ENCODE measurements around the gene LUC7L3.

Gene LUC7L3

GRCh38 chr17:50764734-50765149 is 45.3 kb downstream of the LUC7L3 start:
- Histone ChIP-seq H3K36me3 (ENCODE audit: insufficient read depth, low read length) (no peaks in the 10 kb centered on the region), H2AFZ (ENCODE audit: low read length) (no peak overlapping the region), H3F3A (ENCODE audit: insufficient read depth, low read length) (no peaks in the 10 kb centered on the region), H3K27ac (ENCODE audit: low read depth, low read length, poor library complexity, severe bottlenecking) (peak overlapping the region; percentile 78), H3K4me2 (ENCODE audit: low read length) (peak overlapping the region; percentile 64; the same call in 1 of the 2 replicates), H3K9ac (ENCODE audit: low read length) (peak overlapping the region; percentile 2; the same call in 1 of the 2 replicates), H3K4me1 (ENCODE audit: insufficient read depth, low read length, severe bottlenecking) (peaks cover 39% of the 10 kb centered on the region), H3K79me2 (ENCODE audit: insufficient read depth, low read length) (no peaks in the 10 kb centered on the region), H3K27me3 (ENCODE audit: insufficient read depth, low read length) (no peaks in the 10 kb centered on the region), H3K9me2 (ENCODE audit: low read depth, low read length) (no peaks in the 10 kb centered on the region), H4K20me1 (ENCODE audit: insufficient read depth, low read length) (no peaks in the 10 kb centered on the region), H3K9me3 (ENCODE audit: low read length) (no peaks in the 10 kb centered on the region), H3K4me3 (ENCODE audit: low read depth, low read length, poor library complexity, severe bottlenecking) (peak overlapping the region; percentile 22)
- TF ChIP-seq, protein P1, sequence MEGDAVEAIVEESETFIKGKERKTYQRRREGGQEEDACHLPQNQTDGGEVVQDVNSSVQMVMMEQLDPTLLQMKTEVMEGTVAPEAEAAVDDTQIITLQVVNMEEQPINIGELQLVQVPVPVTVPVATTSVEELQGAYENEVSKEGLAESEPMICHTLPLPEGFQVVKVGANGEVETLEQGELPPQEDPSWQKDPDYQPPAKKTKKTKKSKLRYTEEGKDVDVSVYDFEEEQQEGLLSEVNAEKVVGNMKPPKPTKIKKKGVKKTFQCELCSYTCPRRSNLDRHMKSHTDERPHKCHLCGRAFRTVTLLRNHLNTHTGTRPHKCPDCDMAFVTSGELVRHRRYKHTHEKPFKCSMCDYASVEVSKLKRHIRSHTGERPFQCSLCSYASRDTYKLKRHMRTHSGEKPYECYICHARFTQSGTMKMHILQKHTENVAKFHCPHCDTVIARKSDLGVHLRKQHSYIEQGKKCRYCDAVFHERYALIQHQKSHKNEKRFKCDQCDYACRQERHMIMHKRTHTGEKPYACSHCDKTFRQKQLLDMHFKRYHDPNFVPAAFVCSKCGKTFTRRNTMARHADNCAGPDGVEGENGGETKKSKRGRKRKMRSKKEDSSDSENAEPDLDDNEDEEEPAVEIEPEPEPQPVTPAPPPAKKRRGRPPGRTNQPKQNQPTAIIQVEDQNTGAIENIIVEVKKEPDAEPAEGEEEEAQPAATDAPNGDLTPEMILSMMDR (IDR thresholded peaks at IDR 0.05; ENCODE audit: low read length) = no peak
- TF ChIP-seq EZH2 (IDR thresholded peaks at IDR 0.05; ENCODE audit: borderline replicate concordance, low read length) = no peak

DNA sequence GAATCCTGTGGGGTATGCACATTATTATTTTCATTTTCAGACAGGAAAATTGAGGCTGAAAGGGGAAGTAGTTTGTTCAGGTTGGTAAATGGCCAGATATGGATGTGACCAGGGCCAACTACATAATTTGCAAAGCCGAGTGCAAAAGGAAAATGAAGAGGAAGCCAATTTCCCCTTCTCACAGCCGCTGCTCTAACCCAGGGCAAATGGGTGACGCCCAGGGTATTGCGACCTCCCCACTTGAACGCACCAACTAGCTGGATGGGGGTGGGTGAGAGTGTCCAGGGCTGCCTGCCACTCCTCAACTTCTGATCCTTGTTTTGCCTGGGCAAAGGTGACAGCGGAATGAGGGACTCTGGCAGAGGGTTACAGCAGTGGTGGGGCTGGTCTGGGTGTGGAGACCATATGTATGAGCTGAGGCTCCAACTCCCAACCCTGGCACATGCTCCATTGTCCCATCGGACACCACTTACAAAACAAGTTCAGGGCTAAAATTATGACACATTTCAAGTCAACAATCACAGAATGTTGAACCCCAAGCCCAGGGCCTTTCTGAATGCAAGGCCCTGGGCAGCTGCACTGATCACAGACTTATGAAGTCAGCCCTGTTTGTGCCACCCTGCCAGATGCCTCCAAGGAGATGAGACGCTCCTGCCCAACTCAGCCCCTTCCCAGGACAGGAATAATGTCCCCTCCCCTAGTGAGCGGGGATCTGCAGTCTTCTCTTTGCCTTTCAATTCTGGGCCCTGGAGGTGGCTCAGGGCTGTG is 46.2 kb downstream of the LUC7L3 start:
- Histone ChIP-seq H3K27ac (ENCODE audit: low read depth, low read length, poor library complexity, severe bottlenecking) (peak overlapping the region; percentile 78), H3K4me1 (ENCODE audit: insufficient read depth, low read length, severe bottlenecking) (peaks cover 39% of the 10 kb centered on the region), H3K9me2 (ENCODE audit: low read depth, low read length) (no peaks in the 10 kb centered on the region), H3K36me3 (ENCODE audit: insufficient read depth, low read length) (no peaks in the 10 kb centered on the region), H4K20me1 (ENCODE audit: insufficient read depth, low read length) (no peaks in the 10 kb centered on the region), H3F3A (ENCODE audit: insufficient read depth, low read length) (no peaks in the 10 kb centered on the region), H3K9me3 (ENCODE audit: low read length) (no peaks in the 10 kb centered on the region), H3K79me2 (ENCODE audit: insufficient read depth, low read length) (no peaks in the 10 kb centered on the region), H3K4me3 (ENCODE audit: low read depth, low read length, poor library complexity, severe bottlenecking) (peak overlapping the region; percentile 22), H3K27me3 (ENCODE audit: insufficient read depth, low read length) (no peaks in the 10 kb centered on the region), H3K4me2 (ENCODE audit: low read length) (peak overlapping the region; percentile 64), H3K9ac (ENCODE audit: low read length) (peak overlapping the region; percentile 53; the same call in 1 of the 2 replicates), H2AFZ (ENCODE audit: low read length) (peak overlapping the region; percentile 75; the same call in 1 of the 2 replicates)
- TF ChIP-seq, protein P1 (IDR thresholded peaks at IDR 0.05; ENCODE audit: low read length) = no peak
- no peak for TF ChIP-seq EZH2 (IDR thresholded peaks at IDR 0.05; ENCODE audit: borderline replicate concordance, low read length)

- no peaks in the 10 kb centered on the region for H3K9me2 ChIP-seq (ENCODE audit: low read depth, low read length)
- H3K9ac ChIP-seq (ENCODE audit: low read length) = peak overlapping the region; percentile 53; the same call in 1 of the 2 replicates
- H3K9me3 ChIP-seq (ENCODE audit: low read length) = no peaks in the 10 kb centered on the region
- no peaks in the 10 kb centered on the region for H3K79me2 ChIP-seq (ENCODE audit: insufficient read depth, low read length)
- no peaks in the 10 kb centered on the region for H3K27me3 ChIP-seq (ENCODE audit: insufficient read depth, low read length)
- no peak overlapping the region for H3K4me3 ChIP-seq (ENCODE audit: low read depth, low read length, poor library complexity, severe bottlenecking)
- H3K4me1 ChIP-seq (ENCODE audit: insufficient read depth, low read length, severe bottlenecking) = peaks cover 39% of the 10 kb centered on the region
- peak overlapping the region; percentile 78 for H3K27ac ChIP-seq (ENCODE audit: low read depth, low read length, poor library complexity, severe bottlenecking)
- H3K36me3 ChIP-seq (ENCODE audit: insufficient read depth, low read length) = no peaks in the 10 kb centered on the region
- no peaks in the 10 kb centered on the region for H3F3A ChIP-seq (ENCODE audit: insufficient read depth, low read length)
- TF ChIP-seq EZH2 (IDR thresholded peaks at IDR 0.05; ENCODE audit: borderline replicate concordance, low read length) = no peak
- TF ChIP-seq, protein P1 (IDR thresholded peaks at IDR 0.05; ENCODE audit: low read length) = no peak
- no peaks in the 10 kb centered on the region for H4K20me1 ChIP-seq (ENCODE audit: insufficient read depth, low read length)
- H3K4me2 ChIP-seq (ENCODE audit: low read length) = no peak overlapping the region; the same call in 1 of the 2 replicates
- no peak overlapping the region for H2AFZ ChIP-seq (ENCODE audit: low read length)
These were observed 47.0 kb downstream of the LUC7L3 start for GRCh38 chr17:50766222-50767023.

Data from OCI-LY1 (cell line).